ENCODE measurements around the gene BTNL2. TPM values are rescaled to one million over a fixed set of nuclear protein-coding genes. Genes with fewer than 3 reads are reported as not detected.
A peak's percentile ranks its signal among the peaks of the same experiment; 100 is the strongest.

Gene BTNL2
- total RNA-seq, 2 experiments from 2014 or later = not detected

- Mint-ChIP-seq H3K4me1 (ENCODE audit: low read depth) (no peaks in the 10 kb centered on the region), H3K27ac (no peak overlapping the region), H3K9me3 (no peaks in the 10 kb centered on the region), H3K4me3 (no peak overlapping the region), H3K36me3 (ENCODE audit: low read depth) (no peaks in the 10 kb centered on the region), H3K27me3 (peaks cover 16% of the 10 kb centered on the region)
- no peak for DNase-seq
- no peak for ATAC-seq
- ChIA-PET CTCF (no interaction called here), POLR2A (no interaction called here)
- intact Hi-C loops (cut with micrococcal nuclease) = no loop called here
- TF ChIP-seq, protein P1, sequence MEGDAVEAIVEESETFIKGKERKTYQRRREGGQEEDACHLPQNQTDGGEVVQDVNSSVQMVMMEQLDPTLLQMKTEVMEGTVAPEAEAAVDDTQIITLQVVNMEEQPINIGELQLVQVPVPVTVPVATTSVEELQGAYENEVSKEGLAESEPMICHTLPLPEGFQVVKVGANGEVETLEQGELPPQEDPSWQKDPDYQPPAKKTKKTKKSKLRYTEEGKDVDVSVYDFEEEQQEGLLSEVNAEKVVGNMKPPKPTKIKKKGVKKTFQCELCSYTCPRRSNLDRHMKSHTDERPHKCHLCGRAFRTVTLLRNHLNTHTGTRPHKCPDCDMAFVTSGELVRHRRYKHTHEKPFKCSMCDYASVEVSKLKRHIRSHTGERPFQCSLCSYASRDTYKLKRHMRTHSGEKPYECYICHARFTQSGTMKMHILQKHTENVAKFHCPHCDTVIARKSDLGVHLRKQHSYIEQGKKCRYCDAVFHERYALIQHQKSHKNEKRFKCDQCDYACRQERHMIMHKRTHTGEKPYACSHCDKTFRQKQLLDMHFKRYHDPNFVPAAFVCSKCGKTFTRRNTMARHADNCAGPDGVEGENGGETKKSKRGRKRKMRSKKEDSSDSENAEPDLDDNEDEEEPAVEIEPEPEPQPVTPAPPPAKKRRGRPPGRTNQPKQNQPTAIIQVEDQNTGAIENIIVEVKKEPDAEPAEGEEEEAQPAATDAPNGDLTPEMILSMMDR (IDR thresholded peaks at IDR 0.05) = no peak
Measured at GRCh38 chr6:32375739-32376529, 31.0 kb downstream of the BTNL2 start.

GRCh38 chr6:32371803-32372202 lies 35.2 kb downstream of the BTNL2 start, which contains the start of gene TSBP1:
Gene TSBP1, minus strand, starts transcription at chr6:32371903. Its CDS starts 197 bp downstream, at chr6:32371706.
- Mint-ChIP-seq H3K36me3 (ENCODE audit: low read depth) (no peaks in the 10 kb centered on the region), H3K9me3 (no peaks in the 10 kb centered on the region), H3K27me3 (peaks cover 33% of the 10 kb centered on the region), H3K4me1 (ENCODE audit: low read depth) (peaks cover 5% of the 10 kb centered on the region), H3K27ac (no peak within 1 kb of the TSS), H3K4me3 (no peak within 1 kb of the TSS)
- DNase-seq (no peak), ATAC-seq (no peak)
- TF ChIP-seq, protein P1 (IDR thresholded peaks at IDR 0.05) = no peak
- intact Hi-C loops (cut with micrococcal nuclease) = no loop called here
- ChIA-PET POLR2A (no interaction called here), CTCF (no interaction called here)

DNA sequence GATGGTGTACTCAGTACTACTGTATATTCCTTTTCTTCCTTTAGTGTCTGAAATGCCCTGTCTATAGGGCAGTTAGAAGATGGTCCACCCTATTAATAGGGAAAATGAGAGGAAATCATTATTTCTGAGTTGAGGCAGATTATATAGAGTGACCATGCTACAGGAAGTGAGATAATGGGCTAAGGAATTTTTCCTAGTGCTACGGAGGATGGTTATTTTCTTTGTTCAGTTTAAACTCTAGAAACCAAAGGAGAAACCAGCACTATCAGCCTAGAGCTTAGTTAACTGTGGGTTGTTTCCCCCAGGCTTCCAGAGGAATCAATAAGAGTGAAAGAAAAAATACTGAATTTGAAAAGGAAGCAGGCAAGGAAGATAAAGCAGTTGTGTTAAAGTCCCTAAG lies 35.8 kb downstream of the BTNL2 start:
- H3K27ac Mint-ChIP-seq = no peak overlapping the region
- intact Hi-C loops (cut with micrococcal nuclease) = no loop called here
- H3K9me3 Mint-ChIP-seq = no peaks in the 10 kb centered on the region
- POLR2A ChIA-PET = no interaction called here
- DNase-seq (no peak), ATAC-seq (no peak)
- CTCF ChIA-PET = no interaction called here
- H3K27me3 Mint-ChIP-seq = peaks cover 29% of the 10 kb centered on the region
- peaks cover 5% of the 10 kb centered on the region for H3K4me1 Mint-ChIP-seq (ENCODE audit: low read depth)
- H3K4me3 Mint-ChIP-seq = no peak overlapping the region
- H3K36me3 Mint-ChIP-seq (ENCODE audit: low read depth) = no peaks in the 10 kb centered on the region
- TF ChIP-seq, protein P1 (IDR thresholded peaks at IDR 0.05) = no peak

DNA sequence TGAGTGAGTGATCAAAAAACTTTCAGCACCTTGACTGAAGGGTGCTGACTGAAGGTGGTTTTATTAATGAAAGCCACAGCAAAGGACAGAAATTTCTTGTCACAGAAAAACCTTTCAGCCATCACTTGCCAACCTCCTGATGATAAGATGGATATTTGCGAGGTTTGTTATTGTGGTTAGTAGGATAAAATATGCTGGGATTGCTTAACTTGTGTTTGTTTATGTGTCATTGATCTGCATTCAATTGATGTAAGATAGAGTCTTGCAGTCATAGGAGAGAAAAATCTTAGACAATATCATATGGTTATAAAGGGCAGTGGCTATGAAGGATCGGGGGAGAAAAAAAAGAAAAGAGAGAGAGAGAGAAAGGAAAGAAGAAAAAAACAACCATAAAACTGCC lies 36.5 kb downstream of the BTNL2 start:
- Mint-ChIP-seq H3K27me3 (peaks cover 31% of the 10 kb centered on the region), H3K27ac (no peak overlapping the region), H3K36me3 (ENCODE audit: low read depth) (no peaks in the 10 kb centered on the region), H3K4me3 (no peak overlapping the region), H3K9me3 (no peaks in the 10 kb centered on the region), H3K4me1 (ENCODE audit: low read depth) (peaks cover 5% of the 10 kb centered on the region)
- intact Hi-C loops (cut with micrococcal nuclease) = no loop called here
- DNase-seq (no peak), ATAC-seq (no peak)
- ChIA-PET POLR2A (no interaction called here), CTCF (no interaction called here)
- TF ChIP-seq, protein P1 (IDR thresholded peaks at IDR 0.05) = no peak

- H3K9me3 Mint-ChIP-seq = no peaks in the 10 kb centered on the region
- H3K4me1 Mint-ChIP-seq (ENCODE audit: low read depth) = peaks cover 5% of the 10 kb centered on the region
- no peak overlapping the region for H3K4me3 Mint-ChIP-seq
- ChIA-PET CTCF (interaction anchor here (1.2 kb wide), 1 partner anchor 44 kb away, joined by 4 read pairs; no protein-coding TSS in a partner anchor), POLR2A (no interaction called here)
- DNase-seq (peak; percentile 31), ATAC-seq (no peak)
- H3K36me3 Mint-ChIP-seq (ENCODE audit: low read depth) = no peaks in the 10 kb centered on the region
- TF ChIP-seq, protein P1 (IDR thresholded peaks at IDR 0.05) = no peak
- intact Hi-C loops (cut with micrococcal nuclease) = no loop called here
- H3K27ac Mint-ChIP-seq = no peak overlapping the region
- peaks cover 36% of the 10 kb centered on the region for H3K27me3 Mint-ChIP-seq
Measured at GRCh38 chr6:32369660-32370059, 37.3 kb downstream of the BTNL2 start.
